ENCODE measurements around the gene GINM1. TPM values are rescaled to one million over a fixed set of nuclear protein-coding genes. Genes with fewer than 3 reads are reported as not detected.

The GINM1 gene
- total RNA-seq, 4 donors from 2014 or later: 16.8 to 43.5 (median 28.2) TPM

- Histone ChIP-seq H3K36me3 (peaks cover 0 to 11% (median 2%) of the 10 kb centered on the region in 3 donors), H3K4me3 (peak overlapping the region; percentile 57 to 96 (median 84)), H3K4me1 (peaks cover 2 to 45% (median 23%) of the 10 kb centered on the region in 3 donors), H3K9me3 (no peaks in the 10 kb centered on the region), H3K27me3 (no peaks in the 10 kb centered on the region), H3K27ac (peak overlapping the region; percentile 87 to 97 (median 96))
- no peak for TF ChIP-seq POLR2A (IDR thresholded peaks at IDR 0.05)
- TF ChIP-seq, protein P1, sequence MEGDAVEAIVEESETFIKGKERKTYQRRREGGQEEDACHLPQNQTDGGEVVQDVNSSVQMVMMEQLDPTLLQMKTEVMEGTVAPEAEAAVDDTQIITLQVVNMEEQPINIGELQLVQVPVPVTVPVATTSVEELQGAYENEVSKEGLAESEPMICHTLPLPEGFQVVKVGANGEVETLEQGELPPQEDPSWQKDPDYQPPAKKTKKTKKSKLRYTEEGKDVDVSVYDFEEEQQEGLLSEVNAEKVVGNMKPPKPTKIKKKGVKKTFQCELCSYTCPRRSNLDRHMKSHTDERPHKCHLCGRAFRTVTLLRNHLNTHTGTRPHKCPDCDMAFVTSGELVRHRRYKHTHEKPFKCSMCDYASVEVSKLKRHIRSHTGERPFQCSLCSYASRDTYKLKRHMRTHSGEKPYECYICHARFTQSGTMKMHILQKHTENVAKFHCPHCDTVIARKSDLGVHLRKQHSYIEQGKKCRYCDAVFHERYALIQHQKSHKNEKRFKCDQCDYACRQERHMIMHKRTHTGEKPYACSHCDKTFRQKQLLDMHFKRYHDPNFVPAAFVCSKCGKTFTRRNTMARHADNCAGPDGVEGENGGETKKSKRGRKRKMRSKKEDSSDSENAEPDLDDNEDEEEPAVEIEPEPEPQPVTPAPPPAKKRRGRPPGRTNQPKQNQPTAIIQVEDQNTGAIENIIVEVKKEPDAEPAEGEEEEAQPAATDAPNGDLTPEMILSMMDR (IDR thresholded peaks at IDR 0.05): no peak
- peak; percentile 6 for DNase-seq
- 0 to 1% methylated on average over 16 of the region's 16 CpGs for WGBS, 2 donors
- intact Hi-C loops (cut with DNase I): no loop called here
Observed at GRCh38 chr6:149545258-149545753, 20.9 kb upstream of the GINM1 start.

GRCh38 chr6:149545754-149546471, 20.3 kb upstream of the GINM1 start, which contains the start of gene PPIL4:
Gene PPIL4, minus strand, starts transcription at chr6:149546043. Its CDS starts 38 bp downstream, at chr6:149546005.
- peak; percentile 86 for DNase-seq
- peaks cover 0 to 5% (median 0%) of the 10 kb centered on the region in 3 donors for H3K36me3 ChIP-seq
- H3K27me3 ChIP-seq: no peaks in the 10 kb centered on the region
- TF ChIP-seq, protein P1 (IDR thresholded peaks at IDR 0.05): peak; percentile 71 to 96 (median 88)
- TF ChIP-seq POLR2A (IDR thresholded peaks at IDR 0.05): peak in 3 of 4 donors; percentile 73 to 88 (median 86)
- peaks cover 2 to 45% (median 23%) of the 10 kb centered on the region in 3 donors for H3K4me1 ChIP-seq
- intact Hi-C loops (cut with DNase I): no loop called here
- H3K27ac ChIP-seq: peak within 1 kb of the TSS; percentile 87 to 97 (median 96)
- 0 to 1% methylated on average over 28 to 35 of the region's 71 CpGs for WGBS, 2 donors
- peak within 1 kb of the TSS; percentile 57 to 96 (median 84) for H3K4me3 ChIP-seq
- H3K9me3 ChIP-seq: no peaks in the 10 kb centered on the region

DNA sequence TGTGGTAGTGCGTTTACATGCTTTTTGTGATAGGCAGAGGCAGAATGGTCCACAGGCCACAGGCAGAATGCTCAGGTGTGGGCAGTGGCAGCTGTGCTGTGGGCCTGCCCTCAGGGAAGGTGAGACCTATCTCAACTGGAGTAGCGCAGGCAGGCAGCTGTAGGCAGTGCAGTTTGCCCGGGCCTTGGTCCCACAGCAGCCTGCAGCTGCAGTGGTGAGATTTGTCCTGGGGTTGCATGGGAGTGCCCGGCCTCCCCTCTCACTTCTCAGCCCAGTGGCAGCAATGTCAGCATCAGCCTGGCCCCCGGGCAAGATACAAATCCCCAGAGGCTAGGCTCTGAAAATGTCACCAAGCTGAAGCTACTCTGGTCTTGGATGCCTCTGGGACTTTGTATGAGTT, 14.3 kb upstream of the GINM1 start:
- 38% methylated on average over 2 of the region's 5 CpGs; no CpG with 5 or more reads in 1 of the 2 donors for WGBS, 2 donors
- Histone ChIP-seq H3K36me3 (no peaks in the 10 kb centered on the region), H3K27ac (no peak overlapping the region), H3K4me1 (no peaks in the 10 kb centered on the region), H3K27me3 (peaks cover 0 to 21% (median 0%) of the 10 kb centered on the region in 4 donors), H3K4me3 (no peak overlapping the region), H3K9me3 (no peaks in the 10 kb centered on the region)
- DNase-seq: no peak
- intact Hi-C loops (cut with DNase I): no loop called here
- TF ChIP-seq, protein P1 (IDR thresholded peaks at IDR 0.05): no peak
- TF ChIP-seq POLR2A (IDR thresholded peaks at IDR 0.05): no peak

DNA sequence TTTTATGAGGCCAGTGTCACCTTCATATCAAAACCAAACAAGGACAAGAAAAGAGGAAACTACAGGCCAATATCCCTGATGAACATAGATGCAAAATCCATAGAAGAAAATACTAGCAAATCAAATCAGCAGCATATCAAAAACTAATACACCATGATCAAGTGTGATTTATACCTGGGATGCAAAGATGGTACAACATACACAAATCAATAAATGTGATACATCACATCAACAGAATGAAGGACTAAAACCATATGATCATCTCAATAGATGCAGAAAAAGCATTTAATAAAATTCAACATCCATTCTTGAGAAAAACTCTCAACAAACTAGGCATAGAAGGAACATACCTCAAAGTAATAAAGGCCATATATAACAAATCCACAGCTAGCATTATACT, 8.1 kb upstream of the GINM1 start:
- no peaks in the 10 kb centered on the region for H3K4me1 ChIP-seq
- intact Hi-C loops (cut with DNase I): no loop called here
- H3K4me3 ChIP-seq: no peak overlapping the region
- peaks cover 0 to 12% (median 0%) of the 10 kb centered on the region in 4 donors for H3K27me3 ChIP-seq
- H3K36me3 ChIP-seq: no peaks in the 10 kb centered on the region
- no peak for DNase-seq
- TF ChIP-seq POLR2A (IDR thresholded peaks at IDR 0.05): no peak
- TF ChIP-seq, protein P1 (IDR thresholded peaks at IDR 0.05): no peak
- H3K9me3 ChIP-seq: no peaks in the 10 kb centered on the region
- H3K27ac ChIP-seq: no peak overlapping the region

GRCh38 chr6:149559389-149559788, 6.8 kb upstream of the GINM1 start:
- no peak overlapping the region for H3K27ac ChIP-seq
- peaks cover 0 to 7% (median 0%) of the 10 kb centered on the region in 4 donors for H3K27me3 ChIP-seq
- peaks cover 0 to 13% (median 0%) of the 10 kb centered on the region in 3 donors for H3K4me1 ChIP-seq
- no peaks in the 10 kb centered on the region for H3K36me3 ChIP-seq
- WGBS, 2 donors: 71 to 81% methylated on average over 2 of the region's 2 CpGs
- TF ChIP-seq POLR2A (IDR thresholded peaks at IDR 0.05): no peak
- TF ChIP-seq, protein P1 (IDR thresholded peaks at IDR 0.05): no peak
- no peak overlapping the region for H3K4me3 ChIP-seq
- intact Hi-C loops (cut with DNase I): no loop called here
- H3K9me3 ChIP-seq: no peaks in the 10 kb centered on the region
- no peak for DNase-seq

Measured in esophagus squamous epithelium (tissue), 5 donors.